GM19023 (cell line): ENCODE results near the gene TNRC6C.
"Not testable (repeated sequence)": the region's sequence is repeated elsewhere in the genome, so short reads cannot be mapped to it uniquely, and the experiment has no call there.

ENCODE experiments used
- ATAC-seq: cut with Tn5 transposase; IDR thresholded peaks from one replicate; pipeline ENCODE4 v1.9.1; 2021; ENCODE audit warnings: mild to moderate bottlenecking, moderate library complexity; ENCODE audit not compliant: unreplicated experiment

Gene TNRC6C

GRCh38 chr17:78041386-78042179, 83.1 kb downstream of the TNRC6C start:
- no peak for ATAC-seq

DNA sequence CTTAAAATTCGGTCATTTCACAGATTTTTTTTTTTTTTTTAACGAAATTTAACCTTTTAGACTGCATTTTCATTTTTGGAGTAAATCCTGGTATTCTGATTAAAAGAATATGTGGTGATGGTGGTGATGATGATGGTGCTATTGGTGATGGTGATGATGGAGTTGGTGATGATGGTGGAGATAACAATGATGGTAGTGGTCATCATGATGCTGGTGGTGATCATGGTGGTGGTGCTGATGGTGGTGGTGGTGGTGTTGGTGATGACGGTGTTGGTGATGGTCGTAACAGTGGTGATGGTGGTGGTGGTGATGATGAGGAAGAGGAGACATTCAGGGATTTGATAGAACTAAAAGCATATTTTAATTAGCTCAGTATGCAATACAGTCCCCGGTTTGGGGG, 84.0 kb downstream of the TNRC6C start:
- ATAC-seq: no peak

GRCh38 chr17:78043031-78043430, 84.5 kb downstream of the TNRC6C start:
- ATAC-seq: no peak

DNA sequence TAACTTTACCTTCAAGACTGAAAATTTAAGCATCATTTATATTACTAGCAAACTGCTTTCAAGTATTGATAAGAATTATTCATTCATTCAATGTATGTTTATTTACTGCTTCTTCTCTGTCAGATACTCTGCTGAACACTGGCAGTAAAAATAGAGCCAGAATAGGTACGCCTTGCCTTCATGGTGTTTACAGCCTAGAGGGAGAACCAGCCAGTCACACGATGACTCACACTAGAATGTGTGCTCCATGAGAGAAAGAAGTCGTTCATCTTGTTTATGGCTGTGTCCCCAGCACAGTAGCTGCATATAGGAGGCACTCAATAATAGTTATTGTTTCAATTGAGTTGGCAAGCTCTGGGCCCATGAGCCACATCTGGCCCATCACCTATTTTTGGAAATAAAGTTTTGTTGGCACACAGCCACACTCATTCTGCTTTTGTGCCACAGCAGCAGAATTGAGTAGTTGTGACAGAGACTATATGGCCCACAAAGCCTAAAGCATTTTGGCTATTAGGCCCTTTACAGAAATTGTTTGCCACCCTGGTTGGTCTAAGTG, 85.9 kb downstream of the TNRC6C start:
- no peak for ATAC-seq

- no peak for ATAC-seq
Observed at GRCh38 chr17:78045316-78045715, 86.8 kb downstream of the TNRC6C start.

DNA sequence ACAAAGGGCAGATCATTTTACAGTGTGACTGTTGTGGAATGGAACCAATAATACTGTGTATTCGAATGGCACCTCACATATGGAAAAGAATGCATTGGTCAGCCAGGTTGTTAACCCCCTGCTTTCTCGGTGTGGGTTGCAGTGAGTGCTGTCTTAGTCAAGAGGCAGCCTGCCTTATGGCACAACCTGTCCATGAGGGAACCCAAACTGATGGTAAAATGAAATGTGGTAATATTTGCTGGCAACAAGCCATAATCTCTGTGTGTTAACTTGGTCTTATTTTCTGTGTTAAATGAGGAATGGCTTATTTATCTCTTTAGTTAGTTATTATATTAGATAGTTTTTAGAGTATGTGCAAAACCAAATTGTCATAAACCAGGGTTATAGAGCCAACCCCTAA, 88.4 kb downstream of the TNRC6C start:
- no peak for ATAC-seq

- no peak for ATAC-seq
Observed at GRCh38 chr17:78048346-78049292, 90.1 kb downstream of the TNRC6C start.

GRCh38 chr17:78049609-78050008, 91.1 kb downstream of the TNRC6C start:
- no peak for ATAC-seq

GRCh38 chr17:78051186-78051972, 92.9 kb downstream of the TNRC6C start:
- no peak for ATAC-seq

GRCh38 chr17:78053777-78054468, 95.4 kb downstream of the TNRC6C start:
- ATAC-seq: no peak

DNA sequence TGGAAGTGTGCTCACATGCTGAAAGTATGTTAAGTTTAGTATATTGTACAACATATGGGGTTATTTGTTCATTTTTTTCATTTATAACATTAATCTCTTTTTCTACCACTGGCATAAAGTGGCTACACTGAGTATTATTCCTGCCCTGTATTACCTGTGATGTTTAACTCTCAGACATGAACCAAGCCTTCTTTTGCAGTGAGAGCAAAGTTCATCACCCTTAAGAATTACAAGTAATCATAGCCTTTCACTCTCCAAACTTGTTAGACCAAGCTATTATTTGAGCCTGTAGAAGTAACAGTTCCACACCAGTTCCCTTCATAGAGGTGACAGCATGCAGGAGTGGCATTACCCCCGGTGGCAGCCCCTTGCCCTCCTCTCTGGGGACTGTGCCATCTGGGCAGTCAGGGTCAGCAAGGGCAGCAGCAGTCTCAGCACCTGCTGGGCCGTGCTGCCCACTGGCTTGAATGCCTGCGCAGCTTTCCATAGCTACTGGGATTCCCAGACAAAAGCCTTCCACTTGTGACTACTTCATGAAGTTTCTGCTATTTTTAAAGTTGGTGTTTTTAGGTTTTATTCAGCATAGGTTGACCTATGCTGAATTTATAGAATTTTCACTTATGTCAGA, 98.7 kb downstream of the TNRC6C start:
- no peak for ATAC-seq

GRCh38 chr17:78058001-78058400, 99.5 kb downstream of the TNRC6C start:
- ATAC-seq: no peak

- ATAC-seq: no peak
Observed at GRCh38 chr17:78058581-78058980, 100.1 kb downstream of the TNRC6C start.

GRCh38 chr17:78062596-78062995, 104.1 kb downstream of the TNRC6C start:
- no peak for ATAC-seq

DNA sequence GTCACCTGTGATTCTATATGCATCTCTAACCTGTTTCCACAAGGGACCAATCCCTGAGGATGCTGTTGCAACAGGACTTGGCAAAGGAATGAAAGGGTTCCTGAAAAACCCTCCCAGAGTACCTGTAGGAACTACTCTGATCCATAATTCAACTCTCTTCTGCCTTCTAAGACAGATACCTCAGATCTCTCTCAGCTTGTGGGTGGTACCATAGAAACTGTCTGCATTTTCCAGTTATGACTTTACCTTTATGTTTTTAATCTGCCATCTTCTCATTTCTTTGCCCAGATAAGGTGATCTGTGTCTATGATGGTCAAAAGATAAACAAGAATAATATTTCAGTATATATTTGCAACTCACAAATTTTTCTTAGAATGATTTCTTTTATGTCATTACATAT, 105.0 kb downstream of the TNRC6C start:
- no peak for ATAC-seq

DNA sequence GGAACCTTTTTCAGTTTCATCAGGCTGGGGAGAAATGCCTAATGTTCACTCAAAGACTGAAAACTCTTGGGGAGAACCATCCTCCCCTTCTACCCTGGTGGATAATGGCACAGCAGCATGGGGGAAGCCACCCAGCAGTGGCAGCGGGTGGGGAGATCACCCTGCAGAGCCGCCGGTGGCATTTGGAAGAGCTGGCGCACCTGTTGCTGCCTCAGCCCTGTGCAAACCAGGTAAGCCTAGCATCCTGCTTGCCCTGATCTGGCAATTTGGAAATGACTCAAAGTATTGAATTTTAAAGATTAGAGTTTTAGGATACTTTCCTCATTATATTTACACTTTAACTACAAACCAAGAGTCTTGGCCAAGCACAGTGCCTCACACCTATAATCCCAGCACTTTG, 106.2 kb downstream of the TNRC6C start:
- ATAC-seq: no peak

DNA sequence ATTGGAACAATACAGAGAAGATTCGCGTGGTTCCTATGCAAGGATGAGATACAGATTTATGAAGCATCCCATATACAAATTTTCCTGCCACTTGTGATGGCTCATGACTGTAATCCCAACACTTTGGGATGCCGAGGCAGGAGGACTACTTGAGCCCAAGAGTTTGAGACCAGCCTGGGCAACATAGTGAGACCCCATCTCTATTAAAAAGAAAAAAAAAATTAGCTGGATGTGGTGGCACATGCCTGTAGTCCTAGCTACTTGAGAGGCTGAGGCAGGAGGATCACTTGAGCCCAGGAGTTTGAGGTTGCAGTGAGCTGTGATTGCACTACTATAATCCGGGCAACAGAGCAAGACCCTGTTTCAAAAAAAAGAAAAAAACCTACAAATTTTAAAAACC, 108.5 kb downstream of the TNRC6C start:
- not testable (repeated sequence) for ATAC-seq

- no peak for ATAC-seq
Observed at GRCh38 chr17:78069695-78070094, 111.2 kb downstream of the TNRC6C start.

DNA sequence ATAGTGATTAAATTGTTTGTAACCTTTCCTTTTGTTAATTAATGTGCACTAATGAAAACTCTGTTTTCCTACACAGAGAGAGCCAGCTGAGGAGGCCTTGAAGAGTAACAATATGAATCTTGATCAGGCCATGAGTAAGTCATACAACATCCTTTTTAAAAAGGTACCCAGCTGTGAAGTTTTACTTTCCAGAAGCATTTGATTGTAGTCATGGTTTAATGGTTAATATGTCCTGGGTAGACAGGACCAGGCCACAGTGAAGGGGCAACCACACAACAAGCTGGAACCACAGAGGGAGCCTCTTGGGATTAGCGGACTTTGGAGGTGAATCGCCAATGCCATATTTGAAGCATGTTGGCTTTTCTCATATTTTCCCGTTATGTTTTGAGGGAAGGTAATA, 114.5 kb downstream of the TNRC6C start:
- no peak for ATAC-seq

GRCh38 chr17:78075011-78075410, 116.5 kb downstream of the TNRC6C start:
- ATAC-seq: no peak
